HCT116 (cell line): Measurements from ENCODE around the gene SYT10. TPM values are rescaled to one million over a fixed set of nuclear protein-coding genes. Genes with fewer than 3 reads are reported as not detected.

Experiments used
- ATAC-seq: fragments of 200-7000 bp; cut with Tn5 transposase; 2 replicates; pipeline ENCODE4 v1.9.1; 2020; ENCODE audit warnings: mild to moderate bottlenecking, moderate library complexity
- BruUV-seq: library from RNA; stranded (reverse); fragments of 400-500 nt; replicated peaks from 2 replicates; lab custom pipeline; 2021; lab: Mats Ljungman, UMichigan
- CTCF ChIA-PET: fragments of 300-600 bp; sonication (Branson Sonifier 250); formaldehyde crosslinking; loops from one replicate; lab custom pipeline; 2021; ENCODE audit warnings: antibody characterized with exemption; lab: Charles Lee
- POLR2A ChIA-PET: fragments of 300-600, 350-600 bp; sonication (Branson Sonifier 250); formaldehyde crosslinking; loops from one replicate; lab custom pipeline; 2021; ENCODE audit warnings: antibody characterized with exemption; lab: Charles Lee
- RAD21 ChIA-PET, 2 experiments: fragments of 300-600 bp; sonication (Branson Sonifier 250); formaldehyde crosslinking; loops; one replicate each; lab custom pipeline; 2023; ENCODE audit warnings: low total read pairs in 2 of 2; ENCODE audit not compliant: uncharacterized antibody in 2 of 2, unreplicated experiment in 2 of 2, low non-redundant PET in 1 of 2; lab: Charles Lee
- DNase-seq: peaks from one replicate; pipeline ENCODE4 v3.0.0-alpha.2; 2010; ENCODE audit warnings: low read depth, low spot score
- H2AFZ ChIP-seq: fragments of 200-600 bp; shearing (Covaris generic), sonication (generic); 2 replicates; pipeline ENCODE4 v1.6.1; 2017; ENCODE audit warnings: low read depth, mixed run types, mixed read lengths, antibody characterized with exemption, low read length; ENCODE audit not compliant: poor library complexity, severe bottlenecking
- H3K27ac ChIP-seq: 2 replicates; pipeline ENCODE4 v1.5.1; 2012; ENCODE audit warnings: low read depth, low read length
- H3K27me3 ChIP-seq: fragments of 200-600 bp; sonication (generic); 2 replicates; pipeline ENCODE4 v1.6.1; 2016; ENCODE audit warnings: mixed run types, low read length, mixed read lengths; ENCODE audit not compliant: insufficient read depth
- H3K36me3 ChIP-seq, 2 experiments: fragments of 200-500 bp in 1 of 2; fragments of 200-600 bp in 1 of 2; sonication (Bioruptor generic) in 1 of 2; sonication (generic) in 1 of 2; 2 replicates each; pipeline versions ENCODE4 v1.5.1 to v1.6.1; 2014 to 2016; ENCODE audit warnings: low read length in 2 of 2, inconsistent platforms in 1 of 2, mixed read lengths in 1 of 2, mixed run types in 1 of 2; ENCODE audit not compliant: insufficient read depth in 2 of 2, control insufficient read depth in 1 of 2
- H3K4me1 ChIP-seq, 2 experiments: fragments of 200-600 bp in 1 of 2; sonication (generic) in 1 of 2; 2 replicates each; pipeline versions ENCODE4 v1.5.1 to v1.6.1; 2012 to 2017; ENCODE audit warnings: low read length in 2 of 2, inconsistent platforms in 1 of 2, mild to moderate bottlenecking in 1 of 2, mixed read lengths in 1 of 2, mixed run types in 1 of 2, moderate library complexity in 1 of 2; ENCODE audit not compliant: insufficient read depth in 2 of 2, control insufficient read depth in 1 of 2
- H3K4me2 ChIP-seq: fragments of 200-600 bp; sonication (generic); 2 replicates; pipeline ENCODE4 v1.6.1; 2017; ENCODE audit warnings: mixed run types, low read length, mixed read lengths
- H3K4me3 ChIP-seq, 2 experiments: fragments of 200-600 bp in 1 of 2; sonication (generic) in 1 of 2; replicated peaks in 1 of 2; 2 replicates each; pipeline ENCODE4 v1.5.1; 2011 to 2016; ENCODE audit warnings: low read length in 2 of 2, control low read depth in 1 of 2, low read depth in 1 of 2, mild to moderate bottlenecking in 1 of 2, mixed read lengths in 1 of 2, mixed run types in 1 of 2
- H3K79me2 ChIP-seq: fragments of 200-600 bp; sonication (generic); 2 replicates; pipeline ENCODE4 v1.6.1; 2017; ENCODE audit warnings: mild to moderate bottlenecking, mixed run types, low read length, moderate library complexity, mixed read lengths; ENCODE audit not compliant: insufficient read depth
- H3K9ac ChIP-seq: fragments of 200-600 bp; sonication (generic); 2 replicates; pipeline ENCODE4 v1.6.1; 2016; ENCODE audit warnings: low read length, mixed read lengths
- H3K9me2 ChIP-seq: fragments of 200-600 bp; sonication (generic), shearing (Covaris generic); 2 replicates; pipeline ENCODE4 v1.6.1; 2017; ENCODE audit warnings: mixed run types, mild to moderate bottlenecking, moderate library complexity; ENCODE audit not compliant: insufficient read depth
- H3K9me3 ChIP-seq, 2 experiments: fragments of 200-500 bp in 1 of 2; fragments of 200-600 bp in 1 of 2; sonication (Bioruptor generic) in 1 of 2; sonication (generic) in 1 of 2; 2 replicates each; pipeline ENCODE4 v1.6.1; 2014 to 2017; ENCODE audit warnings: low read length in 2 of 2, mixed read lengths in 2 of 2, inconsistent platforms in 1 of 2, low read depth in 1 of 2, mild to moderate bottlenecking in 1 of 2, mixed run types in 1 of 2, moderate library complexity in 1 of 2; ENCODE audit not compliant: control insufficient read depth in 1 of 2, insufficient read depth in 1 of 2
- H4K20me1 ChIP-seq: fragments of 200-600 bp; sonication (generic), shearing (Covaris generic); 2 replicates; pipeline ENCODE4 v1.6.1; 2017; ENCODE audit warnings: mixed run types, mild to moderate bottlenecking, moderate library complexity; ENCODE audit not compliant: insufficient read depth
- CBX3 ChIP-seq: IDR thresholded peaks from 2 replicates; pipeline ENCODE4 v1.6.1; 2012; ENCODE audit warnings: low read depth
- CEBPB ChIP-seq: IDR thresholded peaks from 2 replicates; pipeline ENCODE4 v1.6.1; 2012; ENCODE audit warnings: low read depth
- EZH2 ChIP-seq: fragments of 200-600 bp; sonication (generic); IDR thresholded peaks from 2 replicates; pipeline ENCODE4 v1.6.1; 2017; ENCODE audit warnings: antibody characterized with exemption, mixed run types
- EZH2phosphoT487 ChIP-seq: fragments of 200-600 bp; IDR thresholded peaks from 2 replicates; pipeline ENCODE4 v1.6.1; 2018; ENCODE audit warnings: antibody characterized with exemption, borderline replicate concordance
- FOSL1 ChIP-seq: IDR thresholded peaks from 2 replicates; pipeline ENCODE4 v1.6.1; 2012; ENCODE audit warnings: low read depth
- POLR2AphosphoS5 ChIP-seq: IDR thresholded peaks from 2 replicates; pipeline ENCODE4 v1.6.1; 2011; ENCODE audit warnings: mild to moderate bottlenecking, low read depth, low read length, moderate library complexity
- REST ChIP-seq: IDR thresholded peaks from 2 replicates; pipeline ENCODE4 v1.6.1; 2012; ENCODE audit warnings: low read depth
- SIN3A ChIP-seq: IDR thresholded peaks from 2 replicates; pipeline ENCODE4 v1.6.1; 2012; ENCODE audit warnings: low read depth
- SP1 ChIP-seq: IDR thresholded peaks from 2 replicates; pipeline ENCODE4 v1.6.1; 2012; ENCODE audit warnings: low read depth
- TCF7L2 ChIP-seq: IDR thresholded peaks from 2 replicates; pipeline ENCODE4 v1.7.0; 2011; ENCODE audit warnings: borderline replicate concordance, inconsistent platforms; ENCODE audit not compliant: insufficient read depth, insufficient read length; ENCODE audit errors: extremely low read depth
- ZFX ChIP-seq: fragments of 450-650 bp; IDR thresholded peaks from 2 replicates; pipeline ENCODE4 v1.6.1; 2017
- intact Hi-C: fragments of 100-400 bp; cut with micrococcal nuclease; formaldehyde crosslinking; loops from 2 replicates; pipeline ENCODE4 v1.10.0; 2022
- total RNA-seq: library from RNA; stranded (reverse); gene quantifications from one replicate; pipeline ENCODE4 v1.2.1, GENCODE V29; 2021; ENCODE audit not compliant: unreplicated experiment

SYT10 gene
- total RNA-seq, 1 experiment from 2014 or later: not detected

- POLR2A ChIA-PET: no interaction called here
- peaks cover 0 to 8% of the 10 kb centered on the region in 2 experiments; a peak in 2 of 4 replicates for H3K9me3 ChIP-seq
Observed at GRCh38 chr12:33427071-33427470, 12.5 kb downstream of the SYT10 start.

More at GRCh38 chr12:33427071-33427470, 12.5 kb downstream of the SYT10 start:
- no peak for ATAC-seq
- no TSS peak for BruUV-seq
- no peak overlapping the region for H3K9ac ChIP-seq
- H3K27ac ChIP-seq: no peak overlapping the region
- H3K79me2 ChIP-seq: no peaks in the 10 kb centered on the region
- H2AFZ ChIP-seq: no peak overlapping the region
- intact Hi-C loops: no loop called here
- no peaks in the 10 kb centered on the region for H3K4me1 ChIP-seq
- no peaks in the 10 kb centered on the region for H3K36me3 ChIP-seq
- H4K20me1 ChIP-seq: no peaks in the 10 kb centered on the region
- H3K4me2 ChIP-seq: no peak overlapping the region
- no peak for TF ChIP-seq POLR2AphosphoS5
- no peak for TF ChIP-seq EZH2phosphoT487
- TF ChIP-seq CEBPB: no peak
- TF ChIP-seq FOSL1: no peak
- TF ChIP-seq CBX3: no peak
- no peak for TF ChIP-seq TCF7L2
- TF ChIP-seq EZH2: no peak
- TF ChIP-seq SP1: no peak
- TF ChIP-seq SIN3A: no peak
- TF ChIP-seq REST: no peak
- TF ChIP-seq ZFX: no peak
- TF ChIP-seq, all 23 proteins: peak for 0
- Histone ChIP-seq H3K27me3 (no peaks in the 10 kb centered on the region), H3K9me2 (no peaks in the 10 kb centered on the region), H3K4me3 (no peak overlapping the region)
- CTCF ChIA-PET: no interaction called here
- DNase-seq: no peak
- RAD21 ChIA-PET: no interaction called here
